Measurements from ENCODE around the gene JPH3. TPM values are rescaled to one million over a fixed set of nuclear protein-coding genes. Genes with fewer than 3 reads are reported as not detected.

JPH3 gene
- total and polyA plus RNA-seq, 10 of the 15 experiments (the other 5 are each of a cell fraction or from before 2014, with no cell fraction given), result 0.05 TPM; not detected in 9

DNA sequence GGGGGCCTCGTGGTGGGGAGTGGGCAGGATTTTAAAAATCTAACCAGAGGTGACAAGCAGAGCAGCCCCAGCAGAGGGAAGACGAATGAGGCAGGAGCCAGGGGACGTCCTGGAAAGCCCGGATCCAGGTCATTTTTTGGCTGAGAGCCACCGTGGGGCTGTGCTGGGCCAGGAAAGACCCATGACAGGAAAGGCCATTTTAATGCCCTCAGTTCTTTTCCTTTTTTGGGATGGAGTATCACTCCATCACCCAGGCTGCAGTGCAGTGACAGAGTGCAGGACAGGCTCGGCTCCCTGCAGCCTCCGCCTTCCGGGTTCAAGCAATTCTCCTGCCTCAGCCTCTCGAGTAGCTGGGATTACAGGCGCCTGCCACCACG, 30.5 kb upstream of the JPH3 start (continued):
- TF ChIP-seq, protein P1, sequence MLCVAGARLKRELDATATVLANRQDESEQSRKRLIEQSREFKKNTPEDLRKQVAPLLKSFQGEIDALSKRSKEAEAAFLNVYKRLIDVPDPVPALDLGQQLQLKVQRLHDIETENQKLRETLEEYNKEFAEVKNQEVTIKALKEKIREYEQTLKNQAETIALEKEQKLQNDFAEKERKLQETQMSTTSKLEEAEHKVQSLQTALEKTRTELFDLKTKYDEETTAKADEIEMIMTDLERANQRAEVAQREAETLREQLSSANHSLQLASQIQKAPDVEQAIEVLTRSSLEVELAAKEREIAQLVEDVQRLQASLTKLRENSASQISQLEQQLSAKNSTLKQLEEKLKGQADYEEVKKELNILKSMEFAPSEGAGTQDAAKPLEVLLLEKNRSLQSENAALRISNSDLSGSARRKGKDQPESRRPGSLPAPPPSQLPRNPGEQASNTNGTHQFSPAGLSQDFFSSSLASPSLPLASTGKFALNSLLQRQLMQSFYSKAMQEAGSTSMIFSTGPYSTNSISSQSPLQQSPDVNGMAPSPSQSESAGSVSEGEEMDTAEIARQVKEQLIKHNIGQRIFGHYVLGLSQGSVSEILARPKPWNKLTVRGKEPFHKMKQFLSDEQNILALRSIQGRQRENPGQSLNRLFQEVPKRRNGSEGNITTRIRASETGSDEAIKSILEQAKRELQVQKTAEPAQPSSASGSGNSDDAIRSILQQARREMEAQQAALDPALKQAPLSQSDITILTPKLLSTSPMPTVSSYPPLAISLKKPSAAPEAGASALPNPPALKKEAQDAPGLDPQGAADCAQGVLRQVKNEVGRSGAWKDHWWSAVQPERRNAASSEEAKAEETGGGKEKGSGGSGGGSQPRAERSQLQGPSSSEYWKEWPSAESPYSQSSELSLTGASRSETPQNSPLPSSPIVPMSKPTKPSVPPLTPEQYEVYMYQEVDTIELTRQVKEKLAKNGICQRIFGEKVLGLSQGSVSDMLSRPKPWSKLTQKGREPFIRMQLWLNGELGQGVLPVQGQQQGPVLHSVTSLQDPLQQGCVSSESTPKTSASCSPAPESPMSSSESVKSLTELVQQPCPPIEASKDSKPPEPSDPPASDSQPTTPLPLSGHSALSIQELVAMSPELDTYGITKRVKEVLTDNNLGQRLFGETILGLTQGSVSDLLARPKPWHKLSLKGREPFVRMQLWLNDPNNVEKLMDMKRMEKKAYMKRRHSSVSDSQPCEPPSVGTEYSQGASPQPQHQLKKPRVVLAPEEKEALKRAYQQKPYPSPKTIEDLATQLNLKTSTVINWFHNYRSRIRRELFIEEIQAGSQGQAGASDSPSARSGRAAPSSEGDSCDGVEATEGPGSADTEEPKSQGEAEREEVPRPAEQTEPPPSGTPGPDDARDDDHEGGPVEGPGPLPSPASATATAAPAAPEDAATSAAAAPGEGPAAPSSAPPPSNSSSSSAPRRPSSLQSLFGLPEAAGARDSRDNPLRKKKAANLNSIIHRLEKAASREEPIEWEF (IDR thresholded peaks at IDR 0.05; ENCODE audit: insufficient replicate concordance, low read depth, low read length), result no peak
- TF ChIP-seq, protein P2, sequence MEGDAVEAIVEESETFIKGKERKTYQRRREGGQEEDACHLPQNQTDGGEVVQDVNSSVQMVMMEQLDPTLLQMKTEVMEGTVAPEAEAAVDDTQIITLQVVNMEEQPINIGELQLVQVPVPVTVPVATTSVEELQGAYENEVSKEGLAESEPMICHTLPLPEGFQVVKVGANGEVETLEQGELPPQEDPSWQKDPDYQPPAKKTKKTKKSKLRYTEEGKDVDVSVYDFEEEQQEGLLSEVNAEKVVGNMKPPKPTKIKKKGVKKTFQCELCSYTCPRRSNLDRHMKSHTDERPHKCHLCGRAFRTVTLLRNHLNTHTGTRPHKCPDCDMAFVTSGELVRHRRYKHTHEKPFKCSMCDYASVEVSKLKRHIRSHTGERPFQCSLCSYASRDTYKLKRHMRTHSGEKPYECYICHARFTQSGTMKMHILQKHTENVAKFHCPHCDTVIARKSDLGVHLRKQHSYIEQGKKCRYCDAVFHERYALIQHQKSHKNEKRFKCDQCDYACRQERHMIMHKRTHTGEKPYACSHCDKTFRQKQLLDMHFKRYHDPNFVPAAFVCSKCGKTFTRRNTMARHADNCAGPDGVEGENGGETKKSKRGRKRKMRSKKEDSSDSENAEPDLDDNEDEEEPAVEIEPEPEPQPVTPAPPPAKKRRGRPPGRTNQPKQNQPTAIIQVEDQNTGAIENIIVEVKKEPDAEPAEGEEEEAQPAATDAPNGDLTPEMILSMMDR (IDR thresholded peaks at IDR 0.05 in 2 of 3, conservative IDR thresholded peaks at IDR 0.05 in 1 of 3; ENCODE audit: control insufficient read depth in 2 of 3, extremely low read depth in 1 of 3, insufficient read depth in 1 of 3, low read depth in 3 of 3, low read length in 3 of 3), result no peak
- TF ChIP-seq JUNB (IDR thresholded peaks at IDR 0.05) (no peak), ZNF24 (IDR thresholded peaks at IDR 0.05) (no peak)

DNA sequence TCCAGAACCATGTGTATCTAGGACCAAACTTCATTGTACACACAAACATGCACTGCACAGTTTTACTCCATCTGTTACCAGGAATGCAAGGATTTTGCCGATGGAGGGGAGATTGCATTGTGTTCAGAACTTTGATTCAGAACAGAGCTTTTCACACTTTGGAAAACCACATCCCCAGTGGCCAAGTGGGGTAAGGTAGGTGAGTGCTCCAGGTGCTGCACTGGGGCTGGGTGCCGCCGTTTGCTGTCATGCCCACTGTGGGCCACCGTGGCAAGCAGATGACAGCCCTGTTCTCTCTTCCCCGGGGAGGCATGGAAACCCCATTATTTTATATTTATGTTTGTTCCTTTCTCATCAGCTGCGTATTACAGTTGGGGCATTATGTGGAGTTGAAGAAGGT, 29.3 kb upstream of the JPH3 start:
- ChIA-PET CTCF (no interaction called here), RAD21 (ENCODE audit: unreplicated experiment) (no interaction called here)
- TF ChIP-seq TCF12 (IDR thresholded peaks at IDR 0.05; ENCODE audit: low read depth, low read length) (no peak), SP1 (IDR thresholded peaks at IDR 0.05; ENCODE audit: low read depth, low read length) (no peak), ZNF24 (IDR thresholded peaks at IDR 0.05) (no peak), SMAD5 (IDR thresholded peaks at IDR 0.05; ENCODE audit: low read depth) (no peak), MTA2 (IDR thresholded peaks at IDR 0.05; ENCODE audit: low read depth) (no peak), GATAD2B (conservative IDR thresholded peaks at IDR 0.05; ENCODE audit: low read depth) (no peak), ZSCAN29 (IDR thresholded peaks at IDR 0.05) (no peak)
- TF ChIP-seq, protein P3, sequence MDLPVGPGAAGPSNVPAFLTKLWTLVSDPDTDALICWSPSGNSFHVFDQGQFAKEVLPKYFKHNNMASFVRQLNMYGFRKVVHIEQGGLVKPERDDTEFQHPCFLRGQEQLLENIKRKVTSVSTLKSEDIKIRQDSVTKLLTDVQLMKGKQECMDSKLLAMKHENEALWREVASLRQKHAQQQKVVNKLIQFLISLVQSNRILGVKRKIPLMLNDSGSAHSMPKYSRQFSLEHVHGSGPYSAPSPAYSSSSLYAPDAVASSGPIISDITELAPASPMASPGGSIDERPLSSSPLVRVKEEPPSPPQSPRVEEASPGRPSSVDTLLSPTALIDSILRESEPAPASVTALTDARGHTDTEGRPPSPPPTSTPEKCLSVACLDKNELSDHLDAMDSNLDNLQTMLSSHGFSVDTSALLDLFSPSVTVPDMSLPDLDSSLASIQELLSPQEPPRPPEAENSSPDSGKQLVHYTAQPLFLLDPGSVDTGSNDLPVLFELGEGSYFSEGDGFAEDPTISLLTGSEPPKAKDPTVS (IDR thresholded peaks at IDR 0.05; ENCODE audit: low read depth, low read length), result no peak
- TF ChIP-seq, protein P4, sequence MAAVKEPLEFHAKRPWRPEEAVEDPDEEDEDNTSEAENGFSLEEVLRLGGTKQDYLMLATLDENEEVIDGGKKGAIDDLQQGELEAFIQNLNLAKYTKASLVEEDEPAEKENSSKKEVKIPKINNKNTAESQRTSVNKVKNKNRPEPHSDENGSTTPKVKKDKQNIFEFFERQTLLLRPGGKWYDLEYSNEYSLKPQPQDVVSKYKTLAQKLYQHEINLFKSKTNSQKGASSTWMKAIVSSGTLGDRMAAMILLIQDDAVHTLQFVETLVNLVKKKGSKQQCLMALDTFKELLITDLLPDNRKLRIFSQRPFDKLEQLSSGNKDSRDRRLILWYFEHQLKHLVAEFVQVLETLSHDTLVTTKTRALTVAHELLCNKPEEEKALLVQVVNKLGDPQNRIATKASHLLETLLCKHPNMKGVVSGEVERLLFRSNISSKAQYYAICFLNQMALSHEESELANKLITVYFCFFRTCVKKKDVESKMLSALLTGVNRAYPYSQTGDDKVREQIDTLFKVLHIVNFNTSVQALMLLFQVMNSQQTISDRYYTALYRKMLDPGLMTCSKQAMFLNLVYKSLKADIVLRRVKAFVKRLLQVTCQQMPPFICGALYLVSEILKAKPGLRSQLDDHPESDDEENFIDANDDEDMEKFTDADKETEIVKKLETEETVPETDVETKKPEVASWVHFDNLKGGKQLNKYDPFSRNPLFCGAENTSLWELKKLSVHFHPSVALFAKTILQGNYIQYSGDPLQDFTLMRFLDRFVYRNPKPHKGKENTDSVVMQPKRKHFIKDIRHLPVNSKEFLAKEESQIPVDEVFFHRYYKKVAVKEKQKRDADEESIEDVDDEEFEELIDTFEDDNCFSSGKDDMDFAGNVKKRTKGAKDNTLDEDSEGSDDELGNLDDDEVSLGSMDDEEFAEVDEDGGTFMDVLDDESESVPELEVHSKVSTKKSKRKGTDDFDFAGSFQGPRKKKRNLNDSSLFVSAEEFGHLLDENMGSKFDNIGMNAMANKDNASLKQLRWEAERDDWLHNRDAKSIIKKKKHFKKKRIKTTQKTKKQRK (IDR thresholded peaks at IDR 0.05; ENCODE audit: low read depth, low read length), result no peak

More for the DNA sequence above, 29.3 kb upstream of the JPH3 start:
- no peak overlapping the region for H3K9ac ChIP-seq (ENCODE audit: control insufficient read depth, insufficient read depth, low read length)
- H3K9me3 ChIP-seq (replicated peaks; ENCODE audit: control insufficient read depth, insufficient read depth, low read length), result no peaks in the 10 kb centered on the region
- no peak for DNase-seq (ENCODE audit: low read depth, low spot score)
- H3K4me2 ChIP-seq (ENCODE audit: control insufficient read depth, insufficient read depth), result no peak overlapping the region
- no peak for FAIRE-seq
- intact Hi-C loops (cut with micrococcal nuclease; ENCODE audit: unreplicated experiment), result no loop called here
- POLR2A ChIA-PET, result no interaction called here
- H3K27me3 ChIP-seq (replicated peaks in 1 of 2; ENCODE audit: control insufficient read depth in 2 of 2, insufficient read depth in 2 of 2, low read length in 1 of 2), result peaks cover 0 to 1% of the 10 kb centered on the region in 2 experiments; a peak in 1 of 4 replicates
- no peaks in the 10 kb centered on the region for H4K20me1 ChIP-seq (ENCODE audit: control insufficient read depth, insufficient read depth)
- no peak overlapping the region for H3K27ac ChIP-seq (ENCODE audit: control insufficient read depth, insufficient read depth)
- no peak overlapping the region for H2AFZ ChIP-seq (ENCODE audit: control insufficient read depth, low read depth, low read length)
- no TSS peak for BruUV-seq (replicated peaks)
- SMC1A ChIA-PET (ENCODE audit: uncharacterized antibody, unreplicated experiment), result no interaction called here
- ATAC-seq, result no peak
- in situ Hi-C loops (cut with MboI), result no loop called here
- no peaks in the 10 kb centered on the region for H3K4me1 ChIP-seq (ENCODE audit: control insufficient read depth, insufficient read depth, low read length)
- no peaks in the 10 kb centered on the region for H3K79me2 ChIP-seq (ENCODE audit: control insufficient read depth, insufficient read depth, low read length)
- no peaks in the 10 kb centered on the region for H3K36me3 ChIP-seq (ENCODE audit: control insufficient read depth in 2 of 2, insufficient read depth in 2 of 2, low read length in 1 of 2)
- WGBS (ENCODE audit: insufficient coverage, insufficient replicate concordance, low lambda C conversion rate, missing lambda C conversion rate), result 37% methylated on average over 6 of the region's 6 CpGs
- no peak overlapping the region for H3K4me3 ChIP-seq

Data from GM12878 (cell line).